Neuronal stem cell (in vitro differentiated cells): Measurements from ENCODE around the gene MMP1.
"Not testable (repeated sequence)": the region's sequence is repeated elsewhere in the genome, so short reads cannot be mapped to it uniquely, and the experiment has no call there.

Experiments used
- DNase-seq: peaks from one replicate; pipeline ENCODE4 v3.0.0-alpha.2; 2013; ENCODE audit warnings: low spot score
- H2AFZ ChIP-seq: one replicate; pipeline ENCODE4 v1.6.1; 2013; ENCODE audit warnings: mild to moderate bottlenecking, low read length, inconsistent platforms
- H2AK5ac ChIP-seq: 2 replicates; pipeline ENCODE4 v1.6.1; 2013; ENCODE audit warnings: low read depth, mild to moderate bottlenecking, inconsistent platforms, low read length, moderate library complexity, mixed read lengths
- H2BK120ac ChIP-seq: 2 replicates; pipeline ENCODE4 v1.6.1; 2013; ENCODE audit warnings: low read depth, mild to moderate bottlenecking, inconsistent platforms, low read length, moderate library complexity, mixed read lengths
- H2BK12ac ChIP-seq: one replicate; pipeline ENCODE4 v1.6.1; 2013; ENCODE audit warnings: low read length, inconsistent platforms
- H2BK15ac ChIP-seq: 2 replicates; pipeline ENCODE4 v1.6.1; 2013; ENCODE audit warnings: mild to moderate bottlenecking, low read length, inconsistent platforms, mixed read lengths
- H2BK5ac ChIP-seq: one replicate; pipeline ENCODE4 v1.6.1; 2013; ENCODE audit warnings: inconsistent platforms, mild to moderate bottlenecking, low read length, moderate library complexity
- H3K14ac ChIP-seq: one replicate; pipeline ENCODE4 v1.6.1; 2013; ENCODE audit warnings: low read length, inconsistent platforms
- H3K18ac ChIP-seq: 2 replicates; pipeline ENCODE4 v1.6.1; 2013; ENCODE audit warnings: low read length, inconsistent platforms
- H3K23ac ChIP-seq: 2 replicates; pipeline ENCODE4 v1.6.1; 2013; ENCODE audit warnings: low read depth, mild to moderate bottlenecking, mixed read lengths, low read length, inconsistent platforms; ENCODE audit not compliant: poor library complexity
- H3K27ac ChIP-seq: replicated peaks from 3 replicates; pipeline ENCODE4 v1.5.1; 2013; ENCODE audit warnings: low read length, inconsistent platforms
- H3K27me3 ChIP-seq, 3 experiments: 2 replicates each; pipeline ENCODE4 v1.6.1; 2013; ENCODE audit warnings: low read length in 3 of 3, mild to moderate bottlenecking in 2 of 3, inconsistent platforms in 1 of 3, low read depth in 1 of 3, mixed read lengths in 1 of 3, moderate library complexity in 1 of 3; ENCODE audit not compliant: control insufficient read depth in 3 of 3, insufficient read depth in 3 of 3
- H3K36me3 ChIP-seq, 2 donors: replicated peaks in 1 of 2; 2 replicates each; pipeline ENCODE4 v1.6.1; 2013; ENCODE audit warnings: low read length in 2 of 2; ENCODE audit not compliant: control insufficient read depth in 2 of 2, insufficient read depth in 2 of 2
- H3K4ac ChIP-seq: 2 replicates; pipeline ENCODE4 v1.6.1; 2013; ENCODE audit warnings: inconsistent platforms, mild to moderate bottlenecking, low read length, moderate library complexity
- H3K4me1 ChIP-seq, 2 donors: 1 replicate in 1 of 2; 2 replicates in 1 of 2; pipeline ENCODE4 v1.6.1; 2013; ENCODE audit warnings: low read length in 2 of 2, low read depth in 1 of 2; ENCODE audit not compliant: control insufficient read depth in 2 of 2, insufficient read depth in 1 of 2
- H3K4me2 ChIP-seq: one replicate; pipeline ENCODE4 v1.6.1; 2013; ENCODE audit warnings: mild to moderate bottlenecking, low read length, inconsistent platforms; ENCODE audit not compliant: insufficient read depth, poor library complexity, severe bottlenecking
- H3K4me3 ChIP-seq, 2 donors: 2 replicates each; pipeline ENCODE4 v1.5.1; 2013; ENCODE audit warnings: low read length in 2 of 2, mild to moderate bottlenecking in 2 of 2, inconsistent platforms in 1 of 2, moderate library complexity in 1 of 2
- H3K79me1 ChIP-seq: one replicate; pipeline ENCODE4 v1.6.1; 2013; ENCODE audit warnings: low read depth, mild to moderate bottlenecking, inconsistent platforms, low read length, moderate library complexity
- H3K9ac ChIP-seq: one replicate; pipeline ENCODE4 v1.6.1; 2013; ENCODE audit warnings: mild to moderate bottlenecking, low read depth, low read length, inconsistent platforms; ENCODE audit not compliant: poor library complexity
- H3K9me3 ChIP-seq, 2 donors: replicated peaks in 1 of 2; 2 replicates each; pipeline versions ENCODE3 to v1.6.1; 2013; ENCODE audit warnings: low read length in 2 of 2, mild to moderate bottlenecking in 2 of 2, inconsistent platforms in 1 of 2, low read depth in 1 of 2, mixed read lengths in 1 of 2, moderate library complexity in 1 of 2; ENCODE audit not compliant: control insufficient read depth in 2 of 2, insufficient read depth in 1 of 2
- H4K8ac ChIP-seq: one replicate; pipeline ENCODE4 v1.6.1; 2013; ENCODE audit warnings: low read depth, mild to moderate bottlenecking, inconsistent platforms, low read length, moderate library complexity
- H4K91ac ChIP-seq: one replicate; pipeline ENCODE4 v1.6.1; 2013; ENCODE audit warnings: low read length, low read depth, mild to moderate bottlenecking, inconsistent platforms; ENCODE audit not compliant: poor library complexity
- WGBS, 2 donors: extraction: QIAGEN DNeasy Blood & Tissue Kit; methylation state at CpG; one replicate each; pipeline ENCODE4 v1.1.7; 2013; ENCODE audit warnings: missing lambda C conversion rate in 2 of 2, mixed read lengths in 1 of 2; ENCODE audit not compliant: insufficient read length in 2 of 2, insufficient replicate concordance in 1 of 2; ENCODE audit errors: extremely low coverage in 2 of 2; 5-methylcytosine and 5-hydroxymethylcytosine counted together

Gene MMP1

GRCh38 chr11:102746746-102747578 lies 51.0 kb downstream of the MMP1 start:
- not testable (repeated sequence) for H3K27me3 ChIP-seq, H3K9ac ChIP-seq, H3K79me1 ChIP-seq, H3K4ac ChIP-seq, H2BK5ac ChIP-seq, H3K4me2 ChIP-seq, H3K27ac ChIP-seq, H4K91ac ChIP-seq, H3K14ac ChIP-seq, H3K9me3 ChIP-seq, H3K18ac ChIP-seq, DNase-seq, H2BK12ac ChIP-seq, H3K23ac ChIP-seq, H3K4me1 ChIP-seq, H2AFZ ChIP-seq, H3K4me3 ChIP-seq, H4K8ac ChIP-seq, H3K36me3 ChIP-seq, H2BK15ac ChIP-seq, H2BK120ac ChIP-seq, H2AK5ac ChIP-seq
- no CpG with 5 or more reads among the region's 32 CpGs for WGBS, 2 donors
